Measurements from ENCODE around the gene ISOC1.

Gene ISOC1

GRCh38 chr5:129137637-129138036 lies 43.1 kb downstream of the ISOC1 start:
- DNase-seq (ENCODE audit: insufficient read length) = no peak
- TF ChIP-seq POLR2A (IDR thresholded peaks at IDR 0.05; ENCODE audit: low read depth, low read length) = no peak
- no peak for FAIRE-seq

GRCh38 chr5:129141078-129141477 lies 46.5 kb downstream of the ISOC1 start:
- TF ChIP-seq TAF1 (IDR thresholded peaks at IDR 0.05; ENCODE audit: borderline replicate concordance, low read depth, low read length) = no peak
- TF ChIP-seq POLR2A (IDR thresholded peaks at IDR 0.05; ENCODE audit: low read depth, low read length) = no peak
- no peak for TF ChIP-seq POLR2AphosphoS5 (IDR thresholded peaks at IDR 0.05; ENCODE audit: low read depth, low read length)
- FAIRE-seq (no peak), DNase-seq (ENCODE audit: insufficient read length) (no peak)

- DNase-seq (ENCODE audit: insufficient read length) (no peak), FAIRE-seq (no peak)
- TF ChIP-seq TAF1 (IDR thresholded peaks at IDR 0.05; ENCODE audit: borderline replicate concordance, low read depth, low read length) (no peak), POLR2AphosphoS5 (IDR thresholded peaks at IDR 0.05; ENCODE audit: low read depth, low read length) (no peak), POLR2A (IDR thresholded peaks at IDR 0.05; ENCODE audit: low read depth, low read length) (no peak)
Measured at GRCh38 chr5:129141696-129142095, 47.1 kb downstream of the ISOC1 start.

DNA sequence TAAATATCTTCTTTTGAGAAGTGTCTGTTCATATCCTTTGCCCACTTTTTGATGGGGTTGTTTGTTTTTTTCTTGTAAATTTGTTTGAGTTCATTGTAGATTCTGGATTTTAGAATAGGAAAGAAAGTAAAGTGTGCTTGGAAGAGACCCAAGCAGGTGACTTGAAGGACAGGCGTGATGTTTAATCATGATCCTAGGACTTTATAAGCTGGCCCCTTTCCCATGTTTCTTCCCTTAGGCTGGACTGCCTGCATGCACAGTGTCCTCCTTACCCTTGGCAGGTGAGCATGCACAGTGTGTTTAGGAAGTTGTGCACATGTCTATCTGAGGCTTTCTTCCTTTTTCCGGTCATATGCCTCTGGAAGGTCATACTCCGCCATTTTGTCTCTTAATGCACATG lies 61.3 kb downstream of the ISOC1 start:
- FAIRE-seq = no peak
- TF ChIP-seq POLR2AphosphoS5 (IDR thresholded peaks at IDR 0.05; ENCODE audit: low read depth, low read length) = no peak
- TF ChIP-seq POLR2A (IDR thresholded peaks at IDR 0.05; ENCODE audit: low read depth, low read length) = no peak
- no peak for TF ChIP-seq TAF1 (IDR thresholded peaks at IDR 0.05; ENCODE audit: borderline replicate concordance, low read depth, low read length)
- no peak for DNase-seq (ENCODE audit: insufficient read length)

GRCh38 chr5:129161830-129162229 lies 67.3 kb downstream of the ISOC1 start:
- TF ChIP-seq POLR2A (IDR thresholded peaks at IDR 0.05; ENCODE audit: low read depth, low read length) (no peak), TAF1 (IDR thresholded peaks at IDR 0.05; ENCODE audit: borderline replicate concordance, low read depth, low read length) (no peak), POLR2AphosphoS5 (IDR thresholded peaks at IDR 0.05; ENCODE audit: low read depth, low read length) (no peak)
- peak; percentile 75 for FAIRE-seq
- no peak for DNase-seq (ENCODE audit: insufficient read length)
